LNCAP (cell line): ENCODE results near the gene A3GALT2.

Experiments used
- CTCF ChIP-seq: fragments of 450-650 bp; IDR thresholded peaks from 2 replicates; pipeline ENCODE4 v1.5.1; 2017; ENCODE audit warnings: mild to moderate bottlenecking

Gene A3GALT2

GRCh38 chr1:33281554-33282303, 39.2 kb downstream of the A3GALT2 start:
- TF ChIP-seq CTCF: no peak

GRCh38 chr1:33280091-33280661, 40.7 kb downstream of the A3GALT2 start:
- TF ChIP-seq CTCF: no peak

DNA sequence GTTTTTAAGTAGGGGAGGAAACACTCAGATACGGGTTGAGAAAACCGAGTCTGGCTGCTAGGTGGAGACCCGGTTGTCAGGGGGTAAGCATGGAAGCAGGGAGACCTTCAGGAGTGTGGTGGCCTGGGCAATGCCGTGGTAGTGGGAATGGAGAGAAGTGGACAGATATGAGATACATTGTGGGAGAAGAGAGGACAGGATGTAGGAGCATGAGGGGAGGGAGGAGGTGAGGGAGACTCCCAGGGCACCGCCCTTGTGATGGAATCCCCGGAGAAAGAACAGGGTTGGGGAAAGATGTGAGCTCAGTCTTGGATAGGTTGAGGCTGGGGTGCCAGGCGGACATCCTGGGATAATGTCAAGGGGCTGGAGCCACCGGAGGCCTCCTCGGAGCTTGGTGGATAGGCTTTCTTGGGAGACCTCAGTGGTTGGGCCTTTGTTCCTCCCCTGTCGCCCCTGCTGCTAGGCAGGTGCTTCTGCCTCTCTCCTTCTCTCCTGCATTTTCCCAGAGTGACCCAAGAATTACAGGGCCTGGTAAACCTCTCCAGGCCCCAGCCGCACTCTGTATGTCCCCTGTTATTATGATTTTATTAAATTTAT, 43.3 kb downstream of the A3GALT2 start:
- TF ChIP-seq CTCF: no peak

GRCh38 chr1:33276573-33277298, 44.2 kb downstream of the A3GALT2 start:
- no peak for TF ChIP-seq CTCF

DNA sequence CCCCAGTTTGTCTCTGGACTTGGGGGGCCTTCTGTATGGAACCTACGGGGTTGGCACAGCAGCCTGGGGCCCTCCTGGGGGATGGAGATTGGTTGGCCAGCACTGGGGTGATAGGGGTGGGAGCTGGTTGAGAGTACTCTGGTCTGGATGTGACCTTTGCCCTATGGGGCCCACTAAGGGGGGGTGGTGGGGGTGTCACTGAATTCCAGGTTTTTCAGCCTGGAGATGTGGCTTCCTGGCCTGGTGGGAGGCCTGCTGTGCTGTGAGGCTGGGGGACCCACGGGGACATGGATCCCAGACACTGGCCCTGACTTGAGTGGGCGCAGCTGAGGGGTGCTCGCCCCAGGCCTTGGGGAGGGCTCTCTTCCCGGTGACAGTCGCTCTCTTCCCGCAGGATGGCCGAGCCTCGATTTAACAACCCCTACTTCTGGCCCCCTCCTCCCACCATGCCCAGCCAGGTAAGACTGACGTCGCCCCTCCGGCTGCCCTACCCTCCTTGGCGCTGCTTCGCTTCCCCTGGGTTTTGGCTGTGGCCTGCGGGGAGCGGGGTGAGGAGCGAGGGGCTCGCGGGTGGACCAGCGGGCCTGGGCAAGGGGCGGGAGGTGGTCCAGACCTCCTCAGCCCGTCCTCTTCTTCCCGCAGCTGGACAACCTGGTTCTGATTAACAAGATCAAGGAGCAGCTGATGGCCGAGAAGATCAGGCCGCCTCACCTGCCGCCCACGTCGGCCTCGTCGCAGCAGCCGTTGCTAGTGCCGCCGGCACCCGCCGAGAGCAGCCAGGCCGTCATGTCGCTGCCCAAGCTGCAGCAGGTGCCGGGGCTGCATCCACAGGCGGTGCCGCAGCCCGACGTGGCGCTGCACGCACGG, 45.0 kb downstream of the A3GALT2 start:
- no peak for TF ChIP-seq CTCF

DNA sequence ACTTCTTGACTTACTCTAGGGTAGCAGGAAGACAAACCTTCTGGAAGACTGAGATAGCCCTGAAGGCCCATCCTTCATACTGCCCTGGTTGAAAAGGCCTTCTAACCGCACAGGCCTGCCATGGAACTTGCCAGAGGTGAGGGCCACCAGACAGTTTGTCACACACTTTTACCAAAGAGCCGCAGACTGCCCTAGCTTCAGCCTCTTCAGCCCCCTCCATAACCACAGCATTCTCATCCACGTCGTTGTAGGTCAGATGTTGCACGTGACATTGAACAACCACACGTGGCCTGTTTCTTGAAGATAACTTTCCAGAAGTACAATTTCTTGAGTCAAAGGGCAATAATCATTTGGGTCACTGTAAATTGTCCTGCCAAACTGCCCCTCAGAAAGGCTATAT, 45.7 kb downstream of the A3GALT2 start:
- no peak for TF ChIP-seq CTCF

GRCh38 chr1:33274446-33274845, 46.5 kb downstream of the A3GALT2 start:
- no peak for TF ChIP-seq CTCF
